Ovary (tissue), 9 donors: ENCODE results near the gene NPY. TPM values are rescaled to one million over a fixed set of nuclear protein-coding genes. Genes with fewer than 3 reads are reported as not detected.

Experiments used
- DNase-seq, 5 donors: peaks; one replicate each; pipeline ENCODE4 v3.0.0-alpha.2; 2019 to 2020
- H3K27ac ChIP-seq, 2 donors: fragments of 200-600 bp; one replicate each; pipeline versions ENCODE4 v1.5.1 to v1.8.0; 2019 to 2022
- H3K27me3 ChIP-seq: fragments of 200-600 bp; one replicate; pipeline ENCODE4 v1.8.0; 2022
- H3K36me3 ChIP-seq: fragments of 200-600 bp; sonication (generic); one replicate; pipeline ENCODE4 v1.5.1; 2019
- H3K4me1 ChIP-seq: one replicate; pipeline ENCODE4 v1.8.1; 2013; ENCODE audit warnings: mild to moderate bottlenecking, moderate library complexity; ENCODE audit not compliant: insufficient read depth
- H3K4me3 ChIP-seq: fragments of 200-600 bp; sonication (generic); one replicate; pipeline ENCODE4 v1.5.1; 2017
- H3K9me3 ChIP-seq, 2 donors: fragments of 200-600 bp in 1 of 2; sonication (generic) in 1 of 2; one replicate each; pipeline versions ENCODE4 v1.5.1 to v1.8.1; 2013 to 2019; ENCODE audit warnings: mild to moderate bottlenecking in 1 of 2, moderate library complexity in 1 of 2
- EP300 ChIP-seq: sonication (generic); formaldehyde crosslinking; IDR thresholded peaks from one replicate; pipeline ENCODE4 v1.6.1; 2017; ENCODE audit warnings: antibody characterized with exemption
- POLR2A ChIP-seq: fragments of 450-650 bp; IDR thresholded peaks from one replicate; pipeline ENCODE4 v1.6.1; 2017; ENCODE audit warnings: antibody characterized with exemption, mild to moderate bottlenecking, moderate library complexity
- WGBS, 3 donors: extraction: QIAGEN DNeasy Blood & Tissue Kit in 1 of 3; methylation state at CpG; one replicate each; pipeline versions ENCODE4 v1.1.5 to v1.1.7; 2013 to 2017; 5-methylcytosine and 5-hydroxymethylcytosine counted together
- intact Hi-C, 4 donors: fragments of 100-400 bp; cut with DNase I; formaldehyde crosslinking; loops; one replicate each; pipeline versions ENCODE4 v1.11.0 to v1.15.1; 2022 to 2023
- polyA plus RNA-seq, 2 donors: library from polyadenylated mRNA; stranded (reverse); fragments of 200-250 nt in 1 of 2; fragments of 350-450 nt in 1 of 2; fragmentation: Illumina TruSeq in 1 of 2; extraction: RNeasy Lipid Tissue Mini Kit (QIAGEN cat#74804) in 1 of 2; gene quantifications; one replicate each; pipeline ENCODE4 v1.2.3, GENCODE V29; 2013 to 2014
- total RNA-seq, 7 donors: library from RNA; depleted of rRNA in 2 of 7; stranded (reverse); fragments of >200 nt in 2 of 7; fragmentation: NEBNext Ultra II Directional in 3 of 7; extraction: Animal tissue kit (Norgen Biotek cat#: 25700) in 3 of 7; gene quantifications; one replicate each; pipeline versions ENCODE4 v1.1.0 to v1.2.4, GENCODE V29; 2016 to 2023
- TF ChIP-seq, protein P1 (sequence below), 3 donors: fragments of 450-650 bp in 2 of 3; fragments of 200-600 bp in 1 of 3; IDR thresholded peaks; one replicate each; pipeline versions ENCODE4 v1.5.1 to v1.8.0; 2016 to 2022; ENCODE audit warnings: antibody characterized with exemption in 3 of 3, mild to moderate bottlenecking in 1 of 3
- donor health status: DM: no; HTN: no; CAD: no; lungs with moderate emphysema.
- donor health status: DM: no; HTN: no; CAD: no.
- donor health status: Bipolar disorder and iron deficiency.
- donor health status: DM: yes; HTN: yes; CAD: no.
- donor health status: DM: no; HTN: no; CAD: no.
- donor health status: DM: yes; HTN: yes; CAD: no.

NPY gene
- total and polyA plus RNA-seq, 9 donors, result 0.53 to 4.5 (median 0.94) TPM; not detected in 6

DNA sequence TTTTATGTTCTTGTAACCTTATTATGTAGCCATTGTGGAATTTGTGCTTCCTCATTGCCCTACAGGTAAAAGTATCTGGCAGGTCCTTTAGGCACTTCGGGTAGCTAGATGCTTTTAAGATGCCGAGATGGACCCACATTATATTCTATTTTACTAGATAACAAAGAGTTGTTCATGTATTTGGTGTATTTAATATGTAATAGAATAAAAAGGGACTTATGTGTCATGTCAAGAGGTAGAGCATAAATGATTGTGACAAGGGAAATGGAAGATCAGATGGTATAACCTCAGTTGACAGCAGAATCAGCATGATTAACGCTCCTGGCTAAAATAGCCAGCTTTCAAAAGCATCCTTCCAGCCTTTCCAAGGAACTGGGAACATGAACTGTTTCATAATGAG, 50.6 kb downstream of the NPY start:
- no peaks in the 10 kb centered on the region for H3K27me3 ChIP-seq
- no peaks in the 10 kb centered on the region for H3K36me3 ChIP-seq
- intact Hi-C loops, result no loop called here
- no peak for TF ChIP-seq EP300
- TF ChIP-seq POLR2A, result no peak
- TF ChIP-seq, protein P1, sequence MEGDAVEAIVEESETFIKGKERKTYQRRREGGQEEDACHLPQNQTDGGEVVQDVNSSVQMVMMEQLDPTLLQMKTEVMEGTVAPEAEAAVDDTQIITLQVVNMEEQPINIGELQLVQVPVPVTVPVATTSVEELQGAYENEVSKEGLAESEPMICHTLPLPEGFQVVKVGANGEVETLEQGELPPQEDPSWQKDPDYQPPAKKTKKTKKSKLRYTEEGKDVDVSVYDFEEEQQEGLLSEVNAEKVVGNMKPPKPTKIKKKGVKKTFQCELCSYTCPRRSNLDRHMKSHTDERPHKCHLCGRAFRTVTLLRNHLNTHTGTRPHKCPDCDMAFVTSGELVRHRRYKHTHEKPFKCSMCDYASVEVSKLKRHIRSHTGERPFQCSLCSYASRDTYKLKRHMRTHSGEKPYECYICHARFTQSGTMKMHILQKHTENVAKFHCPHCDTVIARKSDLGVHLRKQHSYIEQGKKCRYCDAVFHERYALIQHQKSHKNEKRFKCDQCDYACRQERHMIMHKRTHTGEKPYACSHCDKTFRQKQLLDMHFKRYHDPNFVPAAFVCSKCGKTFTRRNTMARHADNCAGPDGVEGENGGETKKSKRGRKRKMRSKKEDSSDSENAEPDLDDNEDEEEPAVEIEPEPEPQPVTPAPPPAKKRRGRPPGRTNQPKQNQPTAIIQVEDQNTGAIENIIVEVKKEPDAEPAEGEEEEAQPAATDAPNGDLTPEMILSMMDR (IDR thresholded peaks at IDR 0.05), result no peak
- no peak overlapping the region for H3K27ac ChIP-seq
- no peaks in the 10 kb centered on the region for H3K4me1 ChIP-seq
- H3K4me3 ChIP-seq, result no peak overlapping the region
- no peak for DNase-seq
- 86 to 89% (median 87%) methylated on average over 3 of the region's 3 CpGs for WGBS, 3 donors
- H3K9me3 ChIP-seq, result no peaks in the 10 kb centered on the region

DNA sequence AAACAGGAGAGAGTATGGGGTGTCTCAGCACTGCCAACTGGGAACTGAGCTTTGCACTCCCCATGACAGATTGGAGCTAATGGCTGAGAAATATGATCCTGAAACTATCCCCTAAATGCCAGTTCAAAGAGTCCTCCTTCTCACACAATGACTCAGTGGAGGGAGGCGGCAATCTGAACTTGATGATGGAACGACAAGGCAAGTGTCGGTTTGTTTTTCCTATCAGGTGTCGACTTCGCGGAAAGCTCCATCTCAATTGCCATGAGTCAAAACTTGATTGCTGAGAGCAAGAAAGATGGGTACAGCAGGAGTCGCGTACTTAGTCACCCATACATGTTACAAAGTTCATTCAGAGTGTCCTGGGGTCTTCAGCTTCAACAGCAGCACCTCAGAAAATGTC, 52.5 kb downstream of the NPY start:
- H3K4me1 ChIP-seq, result no peaks in the 10 kb centered on the region
- no peaks in the 10 kb centered on the region for H3K9me3 ChIP-seq
- WGBS, 3 donors, result 44 to 56% (median 55%) methylated on average over 8 of the region's 8 CpGs
- TF ChIP-seq, protein P1 (IDR thresholded peaks at IDR 0.05), result no peak
- TF ChIP-seq EP300 (no peak), POLR2A (no peak)
- no peaks in the 10 kb centered on the region for H3K27me3 ChIP-seq
- intact Hi-C loops, result no loop called here
- H3K36me3 ChIP-seq, result no peaks in the 10 kb centered on the region
- H3K4me3 ChIP-seq, result no peak overlapping the region
- no peak overlapping the region for H3K27ac ChIP-seq
- no peak for DNase-seq

DNA sequence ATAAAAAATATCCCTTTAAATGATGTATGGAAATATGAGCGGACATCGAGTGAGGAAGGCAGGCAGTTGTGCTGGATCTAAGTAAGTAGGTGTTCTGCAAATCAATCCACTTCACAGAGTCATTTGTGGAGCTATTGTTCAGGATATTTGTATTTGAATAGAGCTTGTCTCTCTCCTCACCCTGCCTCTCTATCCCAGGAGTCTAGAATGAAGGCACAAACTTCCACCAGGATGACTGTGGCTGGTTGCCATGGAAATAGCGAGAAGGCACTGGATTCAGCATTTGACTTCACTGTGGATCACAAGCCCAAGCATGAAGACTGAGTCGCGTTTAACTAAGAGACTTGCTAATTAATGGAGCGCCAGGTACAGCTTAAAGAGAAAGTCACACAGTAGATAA, 53.2 kb downstream of the NPY start:
- Histone ChIP-seq H3K36me3 (no peaks in the 10 kb centered on the region), H3K27ac (no peak overlapping the region), H3K4me3 (no peak overlapping the region), H3K9me3 (no peaks in the 10 kb centered on the region), H3K4me1 (no peaks in the 10 kb centered on the region), H3K27me3 (no peaks in the 10 kb centered on the region)
- intact Hi-C loops, result no loop called here
- DNase-seq, result no peak
- TF ChIP-seq EP300 (no peak), POLR2A (no peak)
- TF ChIP-seq, protein P1 (IDR thresholded peaks at IDR 0.05), result no peak
- 30 to 38% (median 32%) methylated on average over 6 of the region's 6 CpGs for WGBS, 3 donors

DNA sequence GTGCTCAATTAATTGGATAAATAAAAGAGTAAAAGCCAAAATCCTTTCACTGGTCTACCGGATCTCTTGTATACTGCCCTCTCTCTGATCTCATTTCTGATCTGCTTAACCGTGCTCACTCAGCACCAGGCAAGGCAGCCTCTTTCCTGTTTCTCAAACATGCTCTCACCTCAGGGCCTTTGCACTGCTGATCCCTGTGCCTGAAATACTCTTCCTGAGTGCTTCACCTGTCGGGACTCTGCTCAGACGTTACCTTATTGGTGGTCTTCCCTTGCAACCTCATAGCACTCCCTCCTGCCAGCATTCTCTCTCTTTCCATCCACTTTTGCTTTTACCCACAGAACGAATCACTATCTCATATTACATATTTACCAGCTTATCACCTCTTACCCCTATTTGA, 55.6 kb downstream of the NPY start:
- intact Hi-C loops, result no loop called here
- H3K27ac ChIP-seq, result no peak overlapping the region
- no peaks in the 10 kb centered on the region for H3K27me3 ChIP-seq
- no peaks in the 10 kb centered on the region for H3K9me3 ChIP-seq
- 79 to 85% (median 82%) methylated on average over 5 of the region's 5 CpGs for WGBS, 3 donors
- no peak for DNase-seq
- TF ChIP-seq POLR2A (no peak), EP300 (no peak)
- TF ChIP-seq, protein P1 (IDR thresholded peaks at IDR 0.05), result no peak
- H3K4me3 ChIP-seq, result no peak overlapping the region
- no peaks in the 10 kb centered on the region for H3K36me3 ChIP-seq
- H3K4me1 ChIP-seq, result no peaks in the 10 kb centered on the region

DNA sequence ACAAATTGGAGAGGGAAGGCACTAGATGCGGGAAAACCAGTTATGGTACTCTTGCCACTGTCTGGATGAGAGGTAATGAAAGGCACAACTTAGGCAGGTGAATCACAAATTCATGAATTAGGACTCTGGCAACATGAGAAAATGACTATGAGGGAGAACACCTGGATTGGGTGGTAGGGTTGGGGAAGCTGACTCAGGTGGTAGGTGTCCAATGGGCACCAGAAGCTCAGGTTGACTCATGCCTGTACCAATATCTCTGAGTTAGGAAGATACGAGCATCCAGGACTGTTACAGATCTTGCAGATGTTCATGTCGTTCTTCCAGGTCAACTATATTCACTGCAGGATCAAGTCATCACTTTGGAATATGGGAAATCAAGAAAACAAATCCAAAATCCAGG, 56.7 kb downstream of the NPY start:
- Histone ChIP-seq H3K36me3 (no peaks in the 10 kb centered on the region), H3K9me3 (no peaks in the 10 kb centered on the region), H3K27ac (no peak overlapping the region), H3K4me3 (no peak overlapping the region), H3K4me1 (no peaks in the 10 kb centered on the region), H3K27me3 (no peaks in the 10 kb centered on the region)
- intact Hi-C loops, result no loop called here
- 75 to 83% (median 76%) methylated on average over 3 of the region's 3 CpGs for WGBS, 3 donors
- TF ChIP-seq EP300, result no peak
- TF ChIP-seq, protein P1 (IDR thresholded peaks at IDR 0.05), result no peak
- no peak for TF ChIP-seq POLR2A
- no peak for DNase-seq
